Ovary (tissue), 9 donors: ENCODE data around the gene SPEF2. TPM values are rescaled to one million over a fixed set of nuclear protein-coding genes. Genes with fewer than 3 reads are reported as not detected.

Experiments
- DNase-seq, 5 donors: peaks; one replicate each; pipeline ENCODE4 v3.0.0-alpha.2; 2019 to 2020
- H3K27ac ChIP-seq, 2 donors: fragments of 200-600 bp; one replicate each; pipeline versions ENCODE4 v1.5.1 to v1.8.0; 2019 to 2022
- H3K27me3 ChIP-seq: fragments of 200-600 bp; one replicate; pipeline ENCODE4 v1.8.0; 2022
- H3K36me3 ChIP-seq: fragments of 200-600 bp; sonication (generic); one replicate; pipeline ENCODE4 v1.5.1; 2019
- H3K4me1 ChIP-seq: one replicate; pipeline ENCODE4 v1.8.1; 2013; ENCODE audit warnings: mild to moderate bottlenecking, moderate library complexity; ENCODE audit not compliant: insufficient read depth
- H3K4me3 ChIP-seq: fragments of 200-600 bp; sonication (generic); one replicate; pipeline ENCODE4 v1.5.1; 2017
- H3K9me3 ChIP-seq, 2 donors: fragments of 200-600 bp in 1 of 2; sonication (generic) in 1 of 2; one replicate each; pipeline versions ENCODE4 v1.5.1 to v1.8.1; 2013 to 2019; ENCODE audit warnings: mild to moderate bottlenecking in 1 of 2, moderate library complexity in 1 of 2
- CTCF ChIP-seq, 3 donors: fragments of 450-650 bp in 2 of 3; fragments of 200-600 bp in 1 of 3; IDR thresholded peaks; one replicate each; pipeline versions ENCODE4 v1.5.1 to v1.8.0; 2016 to 2022; ENCODE audit warnings: antibody characterized with exemption in 3 of 3, mild to moderate bottlenecking in 1 of 3
- EP300 ChIP-seq: sonication (generic); formaldehyde crosslinking; IDR thresholded peaks from one replicate; pipeline ENCODE4 v1.6.1; 2017; ENCODE audit warnings: antibody characterized with exemption
- POLR2A ChIP-seq: fragments of 450-650 bp; IDR thresholded peaks from one replicate; pipeline ENCODE4 v1.6.1; 2017; ENCODE audit warnings: antibody characterized with exemption, mild to moderate bottlenecking, moderate library complexity
- WGBS, 3 donors: extraction: QIAGEN DNeasy Blood & Tissue Kit in 1 of 3; methylation state at CpG; one replicate each; pipeline versions ENCODE4 v1.1.5 to v1.1.7; 2013 to 2017; 5-methylcytosine and 5-hydroxymethylcytosine counted together
- intact Hi-C, 4 donors: fragments of 100-400 bp; cut with DNase I; formaldehyde crosslinking; loops; one replicate each; pipeline versions ENCODE4 v1.11.0 to v1.15.1; 2022 to 2023
- polyA plus RNA-seq, 2 donors: library from polyadenylated mRNA; stranded (reverse); fragments of 200-250 nt in 1 of 2; fragments of 350-450 nt in 1 of 2; fragmentation: Illumina TruSeq in 1 of 2; extraction: RNeasy Lipid Tissue Mini Kit (QIAGEN cat#74804) in 1 of 2; gene quantifications; one replicate each; pipeline ENCODE4 v1.2.3, GENCODE V29; 2013 to 2014
- total RNA-seq, 7 donors: library from RNA; depleted of rRNA in 2 of 7; stranded (reverse); fragments of >200 nt in 2 of 7; fragmentation: NEBNext Ultra II Directional in 3 of 7; extraction: Animal tissue kit (Norgen Biotek cat#: 25700) in 3 of 7; gene quantifications; one replicate each; pipeline versions ENCODE4 v1.1.0 to v1.2.4, GENCODE V29; 2016 to 2023
- donor health status: DM: no; HTN: no; CAD: no; lungs with moderate emphysema.
- donor health status: DM: no; HTN: no; CAD: no.
- donor health status: Bipolar disorder and iron deficiency.
- donor health status: DM: yes; HTN: yes; CAD: no.
- donor health status: DM: no; HTN: no; CAD: no.
- donor health status: DM: yes; HTN: yes; CAD: no.

SPEF2 gene
- total and polyA plus RNA-seq, 9 donors: 4.2 to 31.8 (median 9.0) TPM

DNA sequence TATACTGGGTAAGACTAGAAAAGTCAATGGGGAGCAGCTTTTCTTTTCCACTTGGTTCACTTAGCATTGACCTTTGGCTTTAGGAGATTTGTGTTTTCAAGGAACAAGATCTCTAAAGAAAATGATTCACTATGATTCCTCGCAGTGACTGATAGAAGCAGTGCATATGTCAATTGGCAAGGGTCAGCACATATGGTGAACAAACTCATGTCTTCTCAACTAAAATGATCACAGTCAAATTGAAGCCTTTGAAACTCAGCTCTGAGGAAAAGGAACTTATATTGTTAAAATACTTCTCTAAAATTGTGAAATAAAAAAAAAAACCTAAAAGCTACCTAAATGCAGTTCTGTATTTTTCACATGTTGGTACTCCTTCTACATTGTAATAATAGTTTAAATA is 195.9 kb downstream of the SPEF2 start:
- DNase-seq: no peak
- Histone ChIP-seq H3K27me3 (no peaks in the 10 kb centered on the region), H3K27ac (no peak overlapping the region), H3K36me3 (no peaks in the 10 kb centered on the region), H3K4me1 (no peaks in the 10 kb centered on the region), H3K4me3 (no peak overlapping the region), H3K9me3 (no peaks in the 10 kb centered on the region)
- 53 to 67% (median 55%) methylated on average over 1 of the region's 1 CpG for WGBS, 3 donors
- TF ChIP-seq CTCF (IDR thresholded peaks at IDR 0.05): no peak
- no peak for TF ChIP-seq POLR2A
- no peak for TF ChIP-seq EP300
- intact Hi-C loops: no loop called here

- H3K36me3 ChIP-seq: no peaks in the 10 kb centered on the region
- H3K4me3 ChIP-seq: no peak overlapping the region
- DNase-seq: no peak
- no peak for TF ChIP-seq CTCF (IDR thresholded peaks at IDR 0.05)
- TF ChIP-seq POLR2A: no peak
- TF ChIP-seq EP300: no peak
- no peaks in the 10 kb centered on the region for H3K27me3 ChIP-seq
- H3K4me1 ChIP-seq: no peaks in the 10 kb centered on the region
- intact Hi-C loops: no loop called here
- no peaks in the 10 kb centered on the region for H3K9me3 ChIP-seq
- no peak overlapping the region for H3K27ac ChIP-seq
- WGBS, 3 donors: 73 to 86% (median 83%) methylated on average over 10 of the region's 10 CpGs
Measured at GRCh38 chr5:35815089-35815936, 197.7 kb downstream of the SPEF2 start.

DNA sequence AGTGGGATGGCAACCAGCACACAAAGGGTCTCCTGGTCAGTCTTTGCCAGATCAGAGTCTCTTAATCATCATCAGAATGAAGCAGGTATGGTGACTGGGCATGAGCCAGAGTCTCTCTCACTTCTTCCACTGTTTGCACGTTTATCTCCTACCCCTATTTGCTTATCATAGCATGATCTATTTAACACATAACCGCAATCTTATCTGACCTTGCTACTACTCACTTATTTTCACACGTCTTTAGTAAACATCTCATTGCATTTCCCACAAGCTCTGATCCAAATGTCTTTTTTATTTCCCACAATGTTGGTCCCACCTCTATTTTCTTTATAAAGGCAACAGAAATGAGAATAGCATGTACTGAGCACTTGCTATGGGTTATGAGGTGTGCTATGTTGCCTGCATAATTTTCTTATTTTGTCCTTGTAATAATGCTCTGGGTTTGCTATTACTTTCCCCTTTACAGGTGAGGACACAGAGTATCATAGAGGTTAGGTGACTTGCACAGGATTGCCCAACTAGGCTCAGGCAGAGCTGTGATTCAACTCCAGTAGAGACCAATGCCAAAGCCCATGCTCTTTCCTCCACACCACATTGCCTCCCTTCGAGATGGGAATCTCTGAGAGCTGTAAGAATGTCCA is 199.3 kb downstream of the SPEF2 start:
- no peak for TF ChIP-seq POLR2A
- no peak for TF ChIP-seq EP300
- TF ChIP-seq CTCF (IDR thresholded peaks at IDR 0.05): no peak
- no peaks in the 10 kb centered on the region for H3K9me3 ChIP-seq
- 53 to 57% (median 54%) methylated on average over 4 of the region's 4 CpGs for WGBS, 3 donors
- intact Hi-C loops: no loop called here
- no peaks in the 10 kb centered on the region for H3K27me3 ChIP-seq
- no peak overlapping the region for H3K4me3 ChIP-seq
- H3K27ac ChIP-seq: no peak overlapping the region
- no peaks in the 10 kb centered on the region for H3K36me3 ChIP-seq
- DNase-seq: no peak
- no peaks in the 10 kb centered on the region for H3K4me1 ChIP-seq

- H3K9me3 ChIP-seq: no peaks in the 10 kb centered on the region
- DNase-seq: no peak
- no peak overlapping the region for H3K27ac ChIP-seq
- no peaks in the 10 kb centered on the region for H3K36me3 ChIP-seq
- intact Hi-C loops: no loop called here
- 89 to 92% (median 92%) methylated on average over 2 of the region's 2 CpGs for WGBS, 3 donors
- no peak for TF ChIP-seq POLR2A
- no peak for TF ChIP-seq EP300
- TF ChIP-seq CTCF (IDR thresholded peaks at IDR 0.05): no peak
- no peak overlapping the region for H3K4me3 ChIP-seq
- no peaks in the 10 kb centered on the region for H3K4me1 ChIP-seq
- no peaks in the 10 kb centered on the region for H3K27me3 ChIP-seq
Measured at GRCh38 chr5:35819026-35819425, 201.4 kb downstream of the SPEF2 start.
